H9 (cell line): ENCODE data around the gene KRT77. TPM values are rescaled to one million over a fixed set of nuclear protein-coding genes. Genes with fewer than 3 reads are reported as not detected.

Experiments used
- DNase-seq: peaks from one replicate; pipeline ENCODE4 v3.0.0-alpha.2; 2017
- H2AFZ ChIP-seq: one replicate; pipeline ENCODE4 v1.6.1; 2013; ENCODE audit warnings: mild to moderate bottlenecking, low read length, control low read depth, moderate library complexity
- H2AK5ac ChIP-seq: 2 replicates; pipeline ENCODE4 v1.6.1; 2013; ENCODE audit warnings: low read length, control low read depth, mixed read lengths; ENCODE audit not compliant: insufficient read length
- H2BK120ac ChIP-seq: one replicate; pipeline ENCODE4 v1.6.1; 2013; ENCODE audit warnings: low read depth, mild to moderate bottlenecking, low read length, control low read depth, inconsistent platforms; ENCODE audit not compliant: poor library complexity, severe bottlenecking
- H2BK12ac ChIP-seq: 2 replicates; pipeline ENCODE4 v1.6.1; 2013; ENCODE audit warnings: low read length, control low read depth, mixed read lengths, low read depth; ENCODE audit not compliant: insufficient read length
- H2BK15ac ChIP-seq: 2 replicates; pipeline ENCODE4 v1.6.1; 2013; ENCODE audit warnings: low read depth, low read length, control low read depth
- H2BK20ac ChIP-seq: one replicate; pipeline ENCODE4 v1.6.1; 2013; ENCODE audit warnings: low read depth, mild to moderate bottlenecking, low read length, control low read depth, inconsistent platforms; ENCODE audit not compliant: poor library complexity, severe bottlenecking
- H2BK5ac ChIP-seq: 2 replicates; pipeline ENCODE4 v1.6.1; 2013; ENCODE audit warnings: low read length, control low read depth, mixed read lengths; ENCODE audit not compliant: insufficient read length
- H3K14ac ChIP-seq: 2 replicates; pipeline ENCODE4 v1.6.1; 2013; ENCODE audit warnings: low read length, control low read depth; ENCODE audit not compliant: insufficient read depth
- H3K18ac ChIP-seq: 2 replicates; pipeline ENCODE4 v1.6.1; 2013; ENCODE audit warnings: low read depth, mild to moderate bottlenecking, mixed read lengths, low read length, control low read depth; ENCODE audit not compliant: insufficient read length
- H3K23ac ChIP-seq: 2 replicates; pipeline ENCODE4 v1.6.1; 2013; ENCODE audit warnings: low read length, control low read depth, mixed read lengths, low read depth; ENCODE audit not compliant: insufficient read length
- H3K23me2 ChIP-seq: 2 replicates; pipeline ENCODE4 v1.6.1; 2013; ENCODE audit warnings: low read depth, mild to moderate bottlenecking, mixed read lengths, low read length, control low read depth; ENCODE audit not compliant: insufficient read length, poor library complexity, severe bottlenecking
- H3K27ac ChIP-seq: 2 replicates; pipeline ENCODE4 v1.5.1; 2013; ENCODE audit warnings: low read length, control low read depth, mixed read lengths, low read depth; ENCODE audit not compliant: insufficient read length
- H3K27me3 ChIP-seq: 2 replicates; pipeline ENCODE4 v1.6.1; 2013; ENCODE audit warnings: low read length, control low read depth, inconsistent platforms; ENCODE audit not compliant: insufficient read depth
- H3K4ac ChIP-seq: 2 replicates; pipeline ENCODE4 v1.6.1; 2013; ENCODE audit warnings: low read depth, mild to moderate bottlenecking, control low read depth, inconsistent platforms, low read length, moderate library complexity
- H3K4me1 ChIP-seq: 2 replicates; pipeline ENCODE4 v1.6.1; 2013; ENCODE audit warnings: low read length, control low read depth, inconsistent platforms; ENCODE audit not compliant: insufficient read depth
- H3K4me2 ChIP-seq: 2 replicates; pipeline ENCODE4 v1.6.1; 2013; ENCODE audit warnings: low read length, control low read depth, mixed read lengths; ENCODE audit not compliant: insufficient read length, insufficient read depth
- H3K56ac ChIP-seq: 2 replicates; pipeline ENCODE4 v1.6.1; 2013; ENCODE audit warnings: low read depth, mild to moderate bottlenecking, mixed read lengths, low read length, control low read depth; ENCODE audit not compliant: insufficient read length
- H3K79me1 ChIP-seq: 2 replicates; pipeline ENCODE4 v1.6.1; 2013; ENCODE audit warnings: low read depth, mild to moderate bottlenecking, moderate library complexity, low read length, control low read depth, inconsistent platforms; ENCODE audit not compliant: insufficient read depth, poor library complexity, severe bottlenecking
- H3K79me2 ChIP-seq: 2 replicates; pipeline ENCODE4 v1.6.1; 2013; ENCODE audit warnings: low read length, control low read depth, inconsistent platforms; ENCODE audit not compliant: insufficient read depth
- H3K9ac ChIP-seq: 2 replicates; pipeline ENCODE4 v1.6.1; 2013; ENCODE audit warnings: low read length, control low read depth, mixed read lengths; ENCODE audit not compliant: insufficient read length; ENCODE audit errors: extremely low read depth
- H3K9me3 ChIP-seq: one replicate; pipeline ENCODE4 v1.6.1; 2013; ENCODE audit warnings: low read depth, low read length, inconsistent platforms; ENCODE audit not compliant: control insufficient read depth
- H3T11ph ChIP-seq: one replicate; pipeline ENCODE4 v1.6.1; 2013; ENCODE audit warnings: mild to moderate bottlenecking, low read length, control low read depth, inconsistent platforms
- H4K20me1 ChIP-seq: one replicate; pipeline ENCODE4 v1.6.1; 2013; ENCODE audit not compliant: control insufficient read depth, insufficient read length, insufficient read depth
- H4K5ac ChIP-seq: 2 replicates; pipeline ENCODE4 v1.6.1; 2013; ENCODE audit warnings: low read depth, mild to moderate bottlenecking, mixed read lengths, low read length, control low read depth; ENCODE audit not compliant: insufficient read length
- H4K8ac ChIP-seq: replicated peaks from 2 replicates; pipeline ENCODE4 v1.6.1; 2013; ENCODE audit warnings: low read length, control low read depth, mixed read lengths, low read depth; ENCODE audit not compliant: insufficient read length
- H4K91ac ChIP-seq: 2 replicates; pipeline ENCODE4 v1.6.1; 2013; ENCODE audit warnings: low read depth, mild to moderate bottlenecking, moderate library complexity, mixed read lengths, low read length, control low read depth; ENCODE audit not compliant: insufficient read length
- H3K27ac Mint-ChIP-seq, 3 experiments: 2 replicates in 2 of 3; 3 replicates in 1 of 3; pipeline ENCODE4 v1.8.0; 2020 to 2021; ENCODE audit warnings: mixed read lengths in 3 of 3, mild to moderate bottlenecking in 1 of 3, moderate library complexity in 1 of 3
- H3K27me3 Mint-ChIP-seq: 2 replicates; pipeline ENCODE4 v1.8.0; 2021; ENCODE audit warnings: low read depth, mild to moderate bottlenecking, moderate library complexity, mixed read lengths
- H3K36me3 Mint-ChIP-seq, 3 experiments: 2 replicates in 2 of 3; 3 replicates in 1 of 3; pipeline ENCODE4 v1.8.0; 2020 to 2021; ENCODE audit warnings: low read depth in 3 of 3, mixed read lengths in 3 of 3; ENCODE audit not compliant: insufficient read depth in 1 of 3
- H3K4me1 Mint-ChIP-seq, 2 experiments: 2 replicates each; pipeline ENCODE4 v1.8.0; 2020; ENCODE audit warnings: mixed read lengths in 2 of 2
- H3K4me3 Mint-ChIP-seq, 2 experiments: 2 replicates in 1 of 2; 3 replicates in 1 of 2; pipeline ENCODE4 v1.8.0; 2020 to 2021; ENCODE audit warnings: mild to moderate bottlenecking in 2 of 2, mixed read lengths in 2 of 2, moderate library complexity in 1 of 2
- H3K9me3 Mint-ChIP-seq, 2 experiments: 2 replicates in 1 of 2; 3 replicates in 1 of 2; pipeline ENCODE4 v1.8.0; 2020; ENCODE audit warnings: mild to moderate bottlenecking in 2 of 2, mixed read lengths in 2 of 2, moderate library complexity in 1 of 2
- total RNA-seq: library from RNA; stranded (reverse); gene quantifications from 2 replicates; pipeline ENCODE4 v1.2.1, GENCODE V29; 2021
- TF ChIP-seq, protein P1 (sequence below): fragments of 200-600 bp; sonication (generic); conservative IDR thresholded peaks from 3 replicates; pipeline ENCODE4 v1.8.0; 2021; ENCODE audit warnings: antibody characterized with exemption, mild to moderate bottlenecking

The KRT77 gene
- total RNA-seq, 1 experiment from 2014 or later: not detected

DNA sequence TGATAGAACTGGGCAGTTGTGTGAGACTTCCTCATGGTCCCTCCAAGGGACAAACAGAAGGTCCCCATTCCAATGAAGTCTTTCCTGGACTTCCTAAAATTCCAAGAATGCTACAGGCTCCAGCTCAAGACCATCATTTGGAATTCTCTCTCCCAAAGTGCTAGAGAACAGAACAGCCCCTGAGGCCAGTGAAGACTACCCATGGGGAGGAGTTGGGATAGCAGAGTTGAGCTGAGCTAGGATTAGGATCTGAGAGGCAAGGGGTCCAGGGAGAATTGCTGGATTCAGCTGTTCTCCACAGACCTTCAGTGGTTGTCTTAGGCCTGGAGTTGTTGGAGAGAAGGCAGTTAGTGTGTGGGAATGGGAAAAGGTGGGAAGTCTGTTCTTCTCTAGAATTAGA is 33.9 kb downstream of the KRT77 start:
- H2BK15ac ChIP-seq: no peak overlapping the region
- no peak overlapping the region for H3T11ph ChIP-seq
- no peak overlapping the region for H2AK5ac ChIP-seq
- H3K4me1 ChIP-seq: no peaks in the 10 kb centered on the region
- TF ChIP-seq, protein P1, sequence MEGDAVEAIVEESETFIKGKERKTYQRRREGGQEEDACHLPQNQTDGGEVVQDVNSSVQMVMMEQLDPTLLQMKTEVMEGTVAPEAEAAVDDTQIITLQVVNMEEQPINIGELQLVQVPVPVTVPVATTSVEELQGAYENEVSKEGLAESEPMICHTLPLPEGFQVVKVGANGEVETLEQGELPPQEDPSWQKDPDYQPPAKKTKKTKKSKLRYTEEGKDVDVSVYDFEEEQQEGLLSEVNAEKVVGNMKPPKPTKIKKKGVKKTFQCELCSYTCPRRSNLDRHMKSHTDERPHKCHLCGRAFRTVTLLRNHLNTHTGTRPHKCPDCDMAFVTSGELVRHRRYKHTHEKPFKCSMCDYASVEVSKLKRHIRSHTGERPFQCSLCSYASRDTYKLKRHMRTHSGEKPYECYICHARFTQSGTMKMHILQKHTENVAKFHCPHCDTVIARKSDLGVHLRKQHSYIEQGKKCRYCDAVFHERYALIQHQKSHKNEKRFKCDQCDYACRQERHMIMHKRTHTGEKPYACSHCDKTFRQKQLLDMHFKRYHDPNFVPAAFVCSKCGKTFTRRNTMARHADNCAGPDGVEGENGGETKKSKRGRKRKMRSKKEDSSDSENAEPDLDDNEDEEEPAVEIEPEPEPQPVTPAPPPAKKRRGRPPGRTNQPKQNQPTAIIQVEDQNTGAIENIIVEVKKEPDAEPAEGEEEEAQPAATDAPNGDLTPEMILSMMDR: no peak
- no peaks in the 10 kb centered on the region for H3K23me2 ChIP-seq
- no peaks in the 10 kb centered on the region for H3K79me1 ChIP-seq
- H3K4me2 ChIP-seq: no peak overlapping the region
- no peaks in the 10 kb centered on the region for H4K20me1 ChIP-seq
- no peak overlapping the region for H4K8ac ChIP-seq
- H3K18ac ChIP-seq: no peak overlapping the region
- H2BK20ac ChIP-seq: no peak overlapping the region
- H2BK120ac ChIP-seq: no peak overlapping the region
- no peak overlapping the region for H3K4ac ChIP-seq
- no peak overlapping the region for H3K27ac ChIP-seq
- no peaks in the 10 kb centered on the region for H3K27me3 ChIP-seq
- no peak for DNase-seq
- H3K14ac ChIP-seq: no peak overlapping the region
- no peak overlapping the region for H3K56ac ChIP-seq
- H2BK5ac ChIP-seq: no peak overlapping the region
- Mint-ChIP-seq H3K27ac (no peak overlapping the region), H3K4me1 (no peaks in the 10 kb centered on the region; a peak in 1 of 4 replicates), H3K4me3 (no peak overlapping the region), H3K36me3 (no peaks in the 10 kb centered on the region), H3K9me3 (no peaks in the 10 kb centered on the region), H3K27me3 (peaks cover 21% of the 10 kb centered on the region)
- no peaks in the 10 kb centered on the region for H3K79me2 ChIP-seq
- H2BK12ac ChIP-seq: no peak overlapping the region
- no peak overlapping the region for H4K5ac ChIP-seq
- H3K23ac ChIP-seq: no peak overlapping the region
- H3K9ac ChIP-seq: no peak overlapping the region
- H3K9me3 ChIP-seq: no peaks in the 10 kb centered on the region
- no peak overlapping the region for H4K91ac ChIP-seq
- H2AFZ ChIP-seq: no peak overlapping the region
